ENCODE results near the gene SCRT2.

DNA sequence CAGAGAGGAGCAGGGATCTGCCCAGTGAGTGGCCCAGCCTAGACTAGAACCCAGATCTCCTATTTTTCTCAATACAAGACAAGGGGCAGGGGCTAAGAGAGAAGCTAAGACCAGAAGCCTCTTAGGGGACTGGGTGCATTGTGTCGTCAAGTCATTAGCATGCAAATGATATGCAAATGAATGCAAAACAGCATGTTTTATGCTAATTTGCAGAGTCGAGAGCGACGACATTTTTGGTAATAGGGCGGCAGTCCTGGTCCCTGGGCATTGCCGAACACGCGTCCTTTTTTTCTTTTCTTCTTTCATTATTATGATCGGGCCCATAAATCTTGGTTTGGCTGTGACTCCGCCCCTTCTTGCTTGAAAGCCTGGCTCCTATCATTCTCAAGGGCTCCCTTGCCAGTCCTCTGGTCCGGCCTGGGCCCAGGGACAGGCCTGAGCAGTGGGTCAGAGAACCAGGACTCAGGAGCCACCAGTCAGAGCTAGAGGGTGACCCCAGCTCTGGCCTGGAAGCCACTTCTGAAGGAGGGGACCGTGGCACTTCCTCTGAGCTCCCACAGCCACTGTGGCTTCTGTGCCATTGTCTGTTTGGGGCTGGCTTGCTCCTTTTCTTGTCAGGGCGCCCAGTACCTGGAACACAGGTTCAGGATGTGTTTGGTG, 32.0 kb upstream of the SCRT2 start:
- no peak for TF ChIP-seq SIN3A (conservative IDR thresholded peaks at IDR 0.05 in 1 of 2, IDR thresholded peaks at IDR 0.05 in 1 of 2; ENCODE audit: low read depth in 1 of 2, low read length in 2 of 2)
- TF ChIP-seq, protein P1, sequence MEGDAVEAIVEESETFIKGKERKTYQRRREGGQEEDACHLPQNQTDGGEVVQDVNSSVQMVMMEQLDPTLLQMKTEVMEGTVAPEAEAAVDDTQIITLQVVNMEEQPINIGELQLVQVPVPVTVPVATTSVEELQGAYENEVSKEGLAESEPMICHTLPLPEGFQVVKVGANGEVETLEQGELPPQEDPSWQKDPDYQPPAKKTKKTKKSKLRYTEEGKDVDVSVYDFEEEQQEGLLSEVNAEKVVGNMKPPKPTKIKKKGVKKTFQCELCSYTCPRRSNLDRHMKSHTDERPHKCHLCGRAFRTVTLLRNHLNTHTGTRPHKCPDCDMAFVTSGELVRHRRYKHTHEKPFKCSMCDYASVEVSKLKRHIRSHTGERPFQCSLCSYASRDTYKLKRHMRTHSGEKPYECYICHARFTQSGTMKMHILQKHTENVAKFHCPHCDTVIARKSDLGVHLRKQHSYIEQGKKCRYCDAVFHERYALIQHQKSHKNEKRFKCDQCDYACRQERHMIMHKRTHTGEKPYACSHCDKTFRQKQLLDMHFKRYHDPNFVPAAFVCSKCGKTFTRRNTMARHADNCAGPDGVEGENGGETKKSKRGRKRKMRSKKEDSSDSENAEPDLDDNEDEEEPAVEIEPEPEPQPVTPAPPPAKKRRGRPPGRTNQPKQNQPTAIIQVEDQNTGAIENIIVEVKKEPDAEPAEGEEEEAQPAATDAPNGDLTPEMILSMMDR (IDR thresholded peaks at IDR 0.05; ENCODE audit: control extremely low read depth in 1 of 3, insufficient read depth in 1 of 3, low read depth in 1 of 3, low read length in 3 of 3): no peak
- no peak for TF ChIP-seq POLR2AphosphoS5 (IDR thresholded peaks at IDR 0.05; ENCODE audit: low read depth, low read length)
- TF ChIP-seq EZH2 (IDR thresholded peaks at IDR 0.05; ENCODE audit: low read depth, low read length, severe bottlenecking): no peak
- TF ChIP-seq HDAC2 (IDR thresholded peaks at IDR 0.05; ENCODE audit: borderline replicate concordance in 1 of 2, low read depth in 2 of 2, low read length in 2 of 2): no peak
- TF ChIP-seq ZNF274 (IDR thresholded peaks at IDR 0.05; ENCODE audit: borderline replicate concordance, extremely low read depth, low read length): no peak
- no peak for TF ChIP-seq RFX5 (IDR thresholded peaks at IDR 0.05; ENCODE audit: borderline replicate concordance, low read depth, low read length)
- TF ChIP-seq JUN (IDR thresholded peaks at IDR 0.05; ENCODE audit: low read depth, low read length): no peak
- no peak for TF ChIP-seq EP300 (IDR thresholded peaks at IDR 0.05; ENCODE audit: borderline replicate concordance in 1 of 2, low read depth in 2 of 2, low read length in 2 of 2)
